HG03135 (cell line): ENCODE measurements around the gene LCN10.
"Not testable (repeated sequence)": the region's sequence is repeated elsewhere in the genome, so short reads cannot be mapped to it uniquely, and the experiment has no call there.

ENCODE experiments used
- ATAC-seq: cut with Tn5 transposase; IDR thresholded peaks from one replicate; pipeline ENCODE4 v1.9.1; 2021; ENCODE audit warnings: mild to moderate bottlenecking, moderate library complexity; ENCODE audit not compliant: unreplicated experiment

LCN10 gene

GRCh38 chr9:136773386-136774044, 30.8 kb upstream of the LCN10 start:
- no peak for ATAC-seq

GRCh38 chr9:136771907-136772415, 29.2 kb upstream of the LCN10 start:
- ATAC-seq, result no peak

- no peak for ATAC-seq
These were observed 27.0 kb upstream of the LCN10 start for GRCh38 chr9:136769710-136770191.

- ATAC-seq, result not testable (repeated sequence)
These were observed 23.8 kb upstream of the LCN10 start for GRCh38 chr9:136766410-136767120.

GRCh38 chr9:136765745-136766409, 23.1 kb upstream of the LCN10 start:
- not testable (repeated sequence) for ATAC-seq

- no peak for ATAC-seq
These were observed 22.3 kb upstream of the LCN10 start for GRCh38 chr9:136765041-136765440.

GRCh38 chr9:136764301-136764891, 21.7 kb upstream of the LCN10 start, which contains the start of gene LCN15:
TSS of gene LCN15 (minus strand) at chr9:136764518. CDS start at chr9:136764488, 30 bp downstream.
- ATAC-seq, result no peak

GRCh38 chr9:136763649-136764035, 20.9 kb upstream of the LCN10 start:
- no peak for ATAC-seq

GRCh38 chr9:136762915-136763648, 20.3 kb upstream of the LCN10 start:
- no peak for ATAC-seq

GRCh38 chr9:136762221-136762691, 19.5 kb upstream of the LCN10 start:
- no peak for ATAC-seq

- ATAC-seq, result no peak
These were observed 18.8 kb upstream of the LCN10 start for GRCh38 chr9:136761545-136761981.

- ATAC-seq, result not testable (repeated sequence)
These were observed 18.2 kb upstream of the LCN10 start for GRCh38 chr9:136760834-136761544.

- ATAC-seq, result no peak
These were observed 17.7 kb upstream of the LCN10 start for GRCh38 chr9:136760424-136760823.

GRCh38 chr9:136759436-136760325, 16.9 kb upstream of the LCN10 start:
- ATAC-seq, result no peak

- ATAC-seq, result no peak
These were observed 16.3 kb upstream of the LCN10 start for GRCh38 chr9:136759001-136759400.

- ATAC-seq, result no peak
These were observed 15.0 kb upstream of the LCN10 start for GRCh38 chr9:136757751-136758140.

GRCh38 chr9:136757328-136757727, 14.6 kb upstream of the LCN10 start:
- ATAC-seq, result no peak

- no peak for ATAC-seq
These were observed 14.1 kb upstream of the LCN10 start for GRCh38 chr9:136756836-136757235.

- no peak for ATAC-seq
These were observed 13.3 kb upstream of the LCN10 start for GRCh38 chr9:136756134-136756438.
